SK-N-SH (cell line): ENCODE results near the gene TTLL6. TPM values are rescaled to one million over a fixed set of nuclear protein-coding genes. Genes with fewer than 3 reads are reported as not detected.

ENCODE experiments used
- CTCF ChIA-PET: fragments of 300-600, 350-600 bp; formaldehyde crosslinking; extraction: SDS; loops from one replicate; lab custom pipeline; 2021; lab: Yijun Ruan, JAX
- POLR2A ChIA-PET: fragments of 350-600 bp; sonication (Branson Sonifier 250); formaldehyde crosslinking; extraction: SDS; loops from one replicate; lab custom pipeline; 2020; ENCODE audit warnings: antibody characterized with exemption, inconsistent platforms; lab: Yijun Ruan, JAX
- DNase-seq: peaks from one replicate; pipeline ENCODE4 v3.0.0; 2012
- H2AFZ ChIP-seq: fragments of 200-600 bp; sonication (generic); 2 replicates; pipeline ENCODE4 v1.8.1; 2016; ENCODE audit warnings: antibody characterized with exemption, mild to moderate bottlenecking, low read depth
- H3F3A ChIP-seq: fragments of 200-600 bp; sonication (generic); replicated peaks from 2 replicates; pipeline ENCODE3; 2016; ENCODE audit warnings: antibody characterized with exemption, mild to moderate bottlenecking; ENCODE audit not compliant: insufficient read depth
- H3K27ac ChIP-seq, 2 experiments: fragments of 200-500 bp in 1 of 2; fragments of 200-600 bp in 1 of 2; sonication (Bioruptor generic) in 1 of 2; sonication (generic), shearing (Covaris generic) in 1 of 2; 2 replicates each; pipeline versions ENCODE4 v1.5.1 to v1.6.1; 2014 to 2016; ENCODE audit warnings: low read depth in 2 of 2, inconsistent platforms in 1 of 2, low read length in 1 of 2, mild to moderate bottlenecking in 1 of 2, mixed read lengths in 1 of 2
- H3K27me3 ChIP-seq: fragments of 200-600 bp; sonication (generic), shearing (Covaris generic); 2 replicates; pipeline ENCODE4 v1.6.1; 2016; ENCODE audit warnings: mixed run types; ENCODE audit not compliant: insufficient read depth
- H3K36me3 ChIP-seq, 2 experiments: fragments of 200-500 bp in 1 of 2; fragments of 200-600 bp in 1 of 2; sonication (Bioruptor generic) in 1 of 2; sonication (generic) in 1 of 2; replicated peaks in 1 of 2; 2 replicates each; pipeline versions ENCODE3 to v1.5.1; 2014 to 2016; ENCODE audit warnings: low read length in 1 of 2, mild to moderate bottlenecking in 1 of 2; ENCODE audit not compliant: insufficient read depth in 2 of 2, control insufficient read depth in 1 of 2
- H3K4me1 ChIP-seq, 2 experiments: fragments of 200-500 bp in 1 of 2; fragments of 200-600 bp in 1 of 2; sonication (Bioruptor generic) in 1 of 2; sonication (generic), shearing (Covaris generic) in 1 of 2; 2 replicates each; pipeline versions ENCODE4 v1.5.1 to v1.6.1; 2014 to 2016; ENCODE audit warnings: low read depth in 1 of 2, low read length in 1 of 2, mixed run types in 1 of 2; ENCODE audit not compliant: insufficient read depth in 2 of 2, control insufficient read depth in 1 of 2
- H3K4me2 ChIP-seq: fragments of 200-600 bp; sonication (generic), shearing (Covaris generic); 2 replicates; pipeline ENCODE4 v1.6.1; 2017; ENCODE audit warnings: mixed run types
- H3K4me3 ChIP-seq, 2 experiments: fragments of 200-500 bp in 1 of 2; fragments of 200-600 bp in 1 of 2; sonication (Bioruptor generic) in 1 of 2; sonication (generic), shearing (Covaris generic) in 1 of 2; 2 replicates each; pipeline versions ENCODE4 v1.5.1 to v1.8.1; 2014 to 2016; ENCODE audit warnings: low read depth in 2 of 2, inconsistent platforms in 1 of 2, low read length in 1 of 2, mild to moderate bottlenecking in 1 of 2, mixed read lengths in 1 of 2, moderate library complexity in 1 of 2
- H3K79me2 ChIP-seq: fragments of 200-600 bp; sonication (generic); 2 replicates; pipeline ENCODE4 v1.8.1; 2017; ENCODE audit warnings: mild to moderate bottlenecking; ENCODE audit not compliant: insufficient read depth
- H3K9ac ChIP-seq: fragments of 200-600 bp; sonication (generic); 2 replicates; pipeline ENCODE4 v1.6.1; 2017; ENCODE audit warnings: mixed run types
- H3K9me2 ChIP-seq: fragments of 200-600 bp; sonication (generic); 2 replicates; pipeline ENCODE4 v1.6.1; 2017; ENCODE audit warnings: mixed run types
- H3K9me3 ChIP-seq: fragments of 200-600 bp; sonication (generic); 2 replicates; pipeline ENCODE4 v1.6.1; 2017; ENCODE audit warnings: mixed run types, mild to moderate bottlenecking, moderate library complexity
- H4K20me1 ChIP-seq: fragments of 200-600 bp; sonication (generic); 2 replicates; pipeline ENCODE4 v1.6.1; 2017; ENCODE audit warnings: mild to moderate bottlenecking, mixed run types; ENCODE audit not compliant: insufficient read depth
- ELF1 ChIP-seq: IDR thresholded peaks from 2 replicates; pipeline ENCODE4 v1.4.0; 2012
- EP300 ChIP-seq, 2 experiments: IDR thresholded peaks; 2 replicates each; pipeline versions ENCODE4 v1.4.0 to v1.6.1; 2012; ENCODE audit warnings: borderline replicate concordance in 1 of 2, low read depth in 1 of 2, low read length in 1 of 2
- EZH2phosphoT487 ChIP-seq: fragments of 200-600 bp; sonication (generic); IDR thresholded peaks from 2 replicates; pipeline ENCODE4 v1.6.1; 2017; ENCODE audit warnings: low read depth, mixed run types, mild to moderate bottlenecking, antibody characterized with exemption, moderate library complexity, borderline replicate concordance
- FOXJ3 ChIP-seq: sonication (generic); formaldehyde crosslinking; IDR thresholded peaks from 2 replicates; pipeline ENCODE4 v1.5.1; 2020; ENCODE audit warnings: mild to moderate bottlenecking, missing genetic modification reagents
- GABPA ChIP-seq: IDR thresholded peaks from 2 replicates; pipeline ENCODE4 v1.4.0; 2012; ENCODE audit warnings: low read depth, mild to moderate bottlenecking
- GATA2 ChIP-seq: sonication (generic); formaldehyde crosslinking; IDR thresholded peaks from 2 replicates; pipeline ENCODE4 v1.5.0; 2020; ENCODE audit warnings: mild to moderate bottlenecking, missing genetic modification reagents
- MEF2A ChIP-seq: IDR thresholded peaks from 2 replicates; pipeline ENCODE4 v1.4.0; 2012; ENCODE audit warnings: low read depth, borderline replicate concordance
- NFIC ChIP-seq: IDR thresholded peaks from 2 replicates; pipeline ENCODE4 v1.4.0; 2012; ENCODE audit warnings: borderline replicate concordance
- RFX5 ChIP-seq: IDR thresholded peaks from 2 replicates; pipeline ENCODE4 v1.6.1; 2012; ENCODE audit warnings: mild to moderate bottlenecking, improper control_type of control experiment, low read length
- RXRA ChIP-seq: IDR thresholded peaks from 2 replicates; pipeline ENCODE4 v1.4.0; 2012; ENCODE audit warnings: low read depth, mild to moderate bottlenecking, borderline replicate concordance
- SIN3A ChIP-seq: IDR thresholded peaks from 2 replicates; pipeline ENCODE4 v1.6.1; 2012; ENCODE audit warnings: low read depth, mild to moderate bottlenecking, low read length, moderate library complexity, borderline replicate concordance
- SMC3 ChIP-seq: IDR thresholded peaks from 2 replicates; pipeline ENCODE4 v1.6.1; 2012; ENCODE audit warnings: low read depth, low read length, improper control_type of control experiment
- TCF12 ChIP-seq: IDR thresholded peaks from 2 replicates; pipeline ENCODE4 v1.4.0; 2012
- YY1 ChIP-seq: IDR thresholded peaks from 2 replicates; pipeline ENCODE4 v1.4.0; 2012; ENCODE audit warnings: low read depth, mild to moderate bottlenecking
- WGBS: methylation state at CpG from one replicate; pipeline ENCODE4 v1.1.6; 2017; ENCODE audit warnings: low lambda C conversion rate; 5-methylcytosine and 5-hydroxymethylcytosine counted together
- polyA plus RNA-seq, 3 experiments: library from polyadenylated mRNA; depleted of rRNA; stranded (reverse); fragments of >200 nt; gene quantifications; 2 replicates each; pipeline ENCODE4 v1.2.3, GENCODE V29; 2012
- TF ChIP-seq, protein P1 (sequence below): fragments of 200-600 bp; sonication (generic); IDR thresholded peaks from 2 replicates; pipeline ENCODE4 v1.6.1; 2017; ENCODE audit warnings: antibody characterized with exemption, mild to moderate bottlenecking, moderate library complexity
- TF ChIP-seq, protein P2 (sequence below): fragments of 150-350 bp; IDR thresholded peaks from 2 replicates; pipeline ENCODE4 v1.6.1; 2017; ENCODE audit warnings: antibody characterized with exemption, low read length, low read depth, borderline replicate concordance
- TF ChIP-seq, protein P3 (sequence below): IDR thresholded peaks from 2 replicates; pipeline ENCODE4 v1.6.1; 2012; ENCODE audit warnings: mild to moderate bottlenecking, low read depth, low read length, moderate library complexity
- TF ChIP-seq, protein P4 (sequence below): IDR thresholded peaks from 2 replicates; pipeline ENCODE4 v1.4.0; 2012; ENCODE audit warnings: low read depth, borderline replicate concordance

The TTLL6 gene
- polyA plus RNA-seq, 1 of the 3 experiments (the other 2 are of a cell fraction): 3.1 TPM

DNA sequence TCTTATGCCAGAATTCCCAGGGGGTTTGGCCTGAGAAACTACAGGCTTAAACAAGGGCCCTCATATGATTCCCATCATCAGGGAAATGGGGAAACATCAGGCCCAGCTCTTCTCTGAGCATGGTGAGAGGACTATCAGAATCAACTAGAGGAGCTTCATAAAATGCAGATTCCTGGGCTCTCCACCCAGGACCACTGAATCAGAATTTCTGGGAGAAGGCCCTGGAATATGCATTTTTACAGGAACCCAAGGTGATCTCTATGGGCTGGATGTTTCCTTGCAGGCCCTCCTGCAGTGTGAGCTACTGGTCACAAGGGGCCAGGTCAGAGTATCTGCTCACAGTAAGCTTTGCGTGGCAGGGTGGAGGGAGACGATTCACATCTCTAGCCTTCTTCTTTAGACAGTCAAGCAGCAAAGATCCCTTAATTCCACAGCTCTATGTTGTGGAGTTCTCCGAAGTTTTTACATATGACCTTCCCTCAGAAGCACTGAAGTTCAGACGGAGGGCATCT, 49.7 kb downstream of the TTLL6 start:
- no peak overlapping the region for H2AFZ ChIP-seq
- H4K20me1 ChIP-seq: no peaks in the 10 kb centered on the region
- no peak overlapping the region for H3K9ac ChIP-seq
- H3K79me2 ChIP-seq: no peaks in the 10 kb centered on the region
- WGBS: 20% methylated on average over 4 of the region's 4 CpGs
- no peaks in the 10 kb centered on the region for H3K9me3 ChIP-seq
- no peaks in the 10 kb centered on the region for H3F3A ChIP-seq
- H3K27ac ChIP-seq: no peak overlapping the region
- no peaks in the 10 kb centered on the region for H3K9me2 ChIP-seq
- no peak overlapping the region for H3K4me3 ChIP-seq
- POLR2A ChIA-PET: no interaction called here
- no peak for TF ChIP-seq GABPA
- no peak for TF ChIP-seq EP300 (IDR thresholded peaks at IDR 0.05; ENCODE audit: borderline replicate concordance in 1 of 2, low read depth in 1 of 2, low read length in 1 of 2)
- no peak for TF ChIP-seq EZH2phosphoT487
- TF ChIP-seq SIN3A: no peak
- no peak for TF ChIP-seq RXRA
- TF ChIP-seq, all 33 proteins: peak for 0
- H3K4me2 ChIP-seq: no peak overlapping the region
- H3K36me3 ChIP-seq: no peaks in the 10 kb centered on the region
- H3K4me1 ChIP-seq: no peaks in the 10 kb centered on the region
- CTCF ChIA-PET: interaction anchor here (0.8 to 5.0 kb wide), 8 partner anchors 18 to 265 kb away, joined by 3 to 24 read pairs (median 4); no protein-coding TSS in a partner anchor
- DNase-seq: no peak
- H3K27me3 ChIP-seq: peaks cover 90% of the 10 kb centered on the region

DNA sequence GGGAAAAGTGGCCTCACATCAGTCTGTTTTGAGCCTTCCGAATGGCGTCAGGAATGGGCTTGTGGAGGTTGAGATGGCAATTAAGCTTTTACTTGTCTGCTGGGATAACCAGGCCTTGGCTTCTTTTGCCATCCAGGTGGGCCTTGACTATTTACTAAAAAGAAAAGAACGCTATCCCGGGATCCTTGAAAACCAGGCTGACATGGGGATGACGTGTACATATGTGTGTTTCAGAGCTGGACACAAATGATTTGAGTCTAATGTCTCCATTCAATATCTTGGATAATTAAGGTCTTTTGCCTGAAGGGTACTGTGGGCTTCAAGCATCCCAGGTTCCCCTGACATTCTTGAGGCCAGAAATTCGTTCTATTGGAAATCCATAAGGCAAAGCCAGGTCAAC, 55.9 kb downstream of the TTLL6 start:
- 30% methylated on average over 6 of the region's 6 CpGs for WGBS
- H3K36me3 ChIP-seq: no peaks in the 10 kb centered on the region
- no peaks in the 10 kb centered on the region for H4K20me1 ChIP-seq
- no peaks in the 10 kb centered on the region for H3K9me3 ChIP-seq
- H3K79me2 ChIP-seq: no peaks in the 10 kb centered on the region
- H3K27me3 ChIP-seq: peaks cover 98% of the 10 kb centered on the region
- H3K9me2 ChIP-seq: no peaks in the 10 kb centered on the region
- CTCF ChIA-PET: interaction anchor here (1.0 to 2.3 kb wide), 4 partner anchors 90 to 427 kb away, joined by 3 to 8 read pairs (median 3); no protein-coding TSS in a partner anchor
- no peaks in the 10 kb centered on the region for H3F3A ChIP-seq
- DNase-seq: no peak
- H3K27ac ChIP-seq: no peak overlapping the region
- H3K9ac ChIP-seq: no peak overlapping the region
- no peak overlapping the region for H2AFZ ChIP-seq
- POLR2A ChIA-PET: no interaction called here
- H3K4me1 ChIP-seq: no peaks in the 10 kb centered on the region
- no peak overlapping the region for H3K4me3 ChIP-seq
- TF ChIP-seq, protein P1, sequence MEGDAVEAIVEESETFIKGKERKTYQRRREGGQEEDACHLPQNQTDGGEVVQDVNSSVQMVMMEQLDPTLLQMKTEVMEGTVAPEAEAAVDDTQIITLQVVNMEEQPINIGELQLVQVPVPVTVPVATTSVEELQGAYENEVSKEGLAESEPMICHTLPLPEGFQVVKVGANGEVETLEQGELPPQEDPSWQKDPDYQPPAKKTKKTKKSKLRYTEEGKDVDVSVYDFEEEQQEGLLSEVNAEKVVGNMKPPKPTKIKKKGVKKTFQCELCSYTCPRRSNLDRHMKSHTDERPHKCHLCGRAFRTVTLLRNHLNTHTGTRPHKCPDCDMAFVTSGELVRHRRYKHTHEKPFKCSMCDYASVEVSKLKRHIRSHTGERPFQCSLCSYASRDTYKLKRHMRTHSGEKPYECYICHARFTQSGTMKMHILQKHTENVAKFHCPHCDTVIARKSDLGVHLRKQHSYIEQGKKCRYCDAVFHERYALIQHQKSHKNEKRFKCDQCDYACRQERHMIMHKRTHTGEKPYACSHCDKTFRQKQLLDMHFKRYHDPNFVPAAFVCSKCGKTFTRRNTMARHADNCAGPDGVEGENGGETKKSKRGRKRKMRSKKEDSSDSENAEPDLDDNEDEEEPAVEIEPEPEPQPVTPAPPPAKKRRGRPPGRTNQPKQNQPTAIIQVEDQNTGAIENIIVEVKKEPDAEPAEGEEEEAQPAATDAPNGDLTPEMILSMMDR: no peak
- TF ChIP-seq MEF2A (no peak), RFX5 (no peak), NFIC (no peak), GATA2 (CRISPR knock-in tag) (no peak), ELF1 (no peak), SIN3A (no peak), YY1 (no peak), FOXJ3 (CRISPR knock-in tag) (no peak), SMC3 (no peak), TCF12 (no peak)
- TF ChIP-seq, protein P2, sequence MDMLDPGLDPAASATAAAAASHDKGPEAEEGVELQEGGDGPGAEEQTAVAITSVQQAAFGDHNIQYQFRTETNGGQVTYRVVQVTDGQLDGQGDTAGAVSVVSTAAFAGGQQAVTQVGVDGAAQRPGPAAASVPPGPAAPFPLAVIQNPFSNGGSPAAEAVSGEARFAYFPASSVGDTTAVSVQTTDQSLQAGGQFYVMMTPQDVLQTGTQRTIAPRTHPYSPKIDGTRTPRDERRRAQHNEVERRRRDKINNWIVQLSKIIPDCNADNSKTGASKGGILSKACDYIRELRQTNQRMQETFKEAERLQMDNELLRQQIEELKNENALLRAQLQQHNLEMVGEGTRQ: no peak
- TF ChIP-seq, protein P3, sequence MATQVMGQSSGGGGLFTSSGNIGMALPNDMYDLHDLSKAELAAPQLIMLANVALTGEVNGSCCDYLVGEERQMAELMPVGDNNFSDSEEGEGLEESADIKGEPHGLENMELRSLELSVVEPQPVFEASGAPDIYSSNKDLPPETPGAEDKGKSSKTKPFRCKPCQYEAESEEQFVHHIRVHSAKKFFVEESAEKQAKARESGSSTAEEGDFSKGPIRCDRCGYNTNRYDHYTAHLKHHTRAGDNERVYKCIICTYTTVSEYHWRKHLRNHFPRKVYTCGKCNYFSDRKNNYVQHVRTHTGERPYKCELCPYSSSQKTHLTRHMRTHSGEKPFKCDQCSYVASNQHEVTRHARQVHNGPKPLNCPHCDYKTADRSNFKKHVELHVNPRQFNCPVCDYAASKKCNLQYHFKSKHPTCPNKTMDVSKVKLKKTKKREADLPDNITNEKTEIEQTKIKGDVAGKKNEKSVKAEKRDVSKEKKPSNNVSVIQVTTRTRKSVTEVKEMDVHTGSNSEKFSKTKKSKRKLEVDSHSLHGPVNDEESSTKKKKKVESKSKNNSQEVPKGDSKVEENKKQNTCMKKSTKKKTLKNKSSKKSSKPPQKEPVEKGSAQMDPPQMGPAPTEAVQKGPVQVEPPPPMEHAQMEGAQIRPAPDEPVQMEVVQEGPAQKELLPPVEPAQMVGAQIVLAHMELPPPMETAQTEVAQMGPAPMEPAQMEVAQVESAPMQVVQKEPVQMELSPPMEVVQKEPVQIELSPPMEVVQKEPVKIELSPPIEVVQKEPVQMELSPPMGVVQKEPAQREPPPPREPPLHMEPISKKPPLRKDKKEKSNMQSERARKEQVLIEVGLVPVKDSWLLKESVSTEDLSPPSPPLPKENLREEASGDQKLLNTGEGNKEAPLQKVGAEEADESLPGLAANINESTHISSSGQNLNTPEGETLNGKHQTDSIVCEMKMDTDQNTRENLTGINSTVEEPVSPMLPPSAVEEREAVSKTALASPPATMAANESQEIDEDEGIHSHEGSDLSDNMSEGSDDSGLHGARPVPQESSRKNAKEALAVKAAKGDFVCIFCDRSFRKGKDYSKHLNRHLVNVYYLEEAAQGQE: no peak
- TF ChIP-seq, protein P4, sequence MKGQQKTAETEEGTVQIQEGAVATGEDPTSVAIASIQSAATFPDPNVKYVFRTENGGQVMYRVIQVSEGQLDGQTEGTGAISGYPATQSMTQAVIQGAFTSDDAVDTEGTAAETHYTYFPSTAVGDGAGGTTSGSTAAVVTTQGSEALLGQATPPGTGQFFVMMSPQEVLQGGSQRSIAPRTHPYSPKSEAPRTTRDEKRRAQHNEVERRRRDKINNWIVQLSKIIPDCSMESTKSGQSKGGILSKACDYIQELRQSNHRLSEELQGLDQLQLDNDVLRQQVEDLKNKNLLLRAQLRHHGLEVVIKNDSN: no peak
- no peak overlapping the region for H3K4me2 ChIP-seq
